Measurements from ENCODE around the gene LIPA. TPM values are rescaled to one million over a fixed set of nuclear protein-coding genes. Genes with fewer than 3 reads are reported as not detected.

Gene LIPA
- total RNA-seq, 1 donor, result 46.7 TPM

- DNase-seq (ENCODE audit: insufficient read length, low spot score, missing footprints), result no peak
- TF ChIP-seq, protein P1, sequence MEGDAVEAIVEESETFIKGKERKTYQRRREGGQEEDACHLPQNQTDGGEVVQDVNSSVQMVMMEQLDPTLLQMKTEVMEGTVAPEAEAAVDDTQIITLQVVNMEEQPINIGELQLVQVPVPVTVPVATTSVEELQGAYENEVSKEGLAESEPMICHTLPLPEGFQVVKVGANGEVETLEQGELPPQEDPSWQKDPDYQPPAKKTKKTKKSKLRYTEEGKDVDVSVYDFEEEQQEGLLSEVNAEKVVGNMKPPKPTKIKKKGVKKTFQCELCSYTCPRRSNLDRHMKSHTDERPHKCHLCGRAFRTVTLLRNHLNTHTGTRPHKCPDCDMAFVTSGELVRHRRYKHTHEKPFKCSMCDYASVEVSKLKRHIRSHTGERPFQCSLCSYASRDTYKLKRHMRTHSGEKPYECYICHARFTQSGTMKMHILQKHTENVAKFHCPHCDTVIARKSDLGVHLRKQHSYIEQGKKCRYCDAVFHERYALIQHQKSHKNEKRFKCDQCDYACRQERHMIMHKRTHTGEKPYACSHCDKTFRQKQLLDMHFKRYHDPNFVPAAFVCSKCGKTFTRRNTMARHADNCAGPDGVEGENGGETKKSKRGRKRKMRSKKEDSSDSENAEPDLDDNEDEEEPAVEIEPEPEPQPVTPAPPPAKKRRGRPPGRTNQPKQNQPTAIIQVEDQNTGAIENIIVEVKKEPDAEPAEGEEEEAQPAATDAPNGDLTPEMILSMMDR (IDR thresholded peaks at IDR 0.05; ENCODE audit: extremely low read depth, low read depth, low read length), result no peak
- H3K4me1 ChIP-seq (ENCODE audit: insufficient read depth, low read length), result peaks cover 51% of the 10 kb centered on the region
These were observed 32.4 kb upstream of the LIPA start for GRCh38 chr10:89283936-89284475.

GRCh38 chr10:89283025-89283935, 31.7 kb upstream of the LIPA start:
- TF ChIP-seq, protein P1 (IDR thresholded peaks at IDR 0.05; ENCODE audit: extremely low read depth, low read depth, low read length), result no peak
- no peaks in the 10 kb centered on the region for H4K20me1 ChIP-seq (ENCODE audit: insufficient read depth, low read length)
- H3K27me3 ChIP-seq (ENCODE audit: insufficient read depth, low read length), result no peaks in the 10 kb centered on the region
- peak overlapping the region; percentile 66 for H3K27ac ChIP-seq (ENCODE audit: low read depth, low read length)
- H3K79me2 ChIP-seq (ENCODE audit: insufficient read depth, low read length), result no peaks in the 10 kb centered on the region
- peak overlapping the region; percentile 72 for H3K4me2 ChIP-seq (ENCODE audit: insufficient read depth, low read length)
- no peak for DNase-seq (ENCODE audit: insufficient read length, low spot score, missing footprints)
- H3K36me3 ChIP-seq (ENCODE audit: insufficient read depth, low read length), result no peaks in the 10 kb centered on the region
- H3K4me3 ChIP-seq (ENCODE audit: insufficient read depth, low read length), result peak overlapping the region; percentile 18
- peaks cover 58% of the 10 kb centered on the region for H3K4me1 ChIP-seq (ENCODE audit: insufficient read depth, low read length)
- peak overlapping the region; percentile 53 for H2AFZ ChIP-seq (ENCODE audit: low read length)
- no peaks in the 10 kb centered on the region for H3K9me3 ChIP-seq (ENCODE audit: low read depth, low read length)

More at GRCh38 chr10:89283936-89284475, 32.4 kb upstream of the LIPA start:
- Histone ChIP-seq H3K27me3 (ENCODE audit: insufficient read depth, low read length) (no peaks in the 10 kb centered on the region), H3K9me3 (ENCODE audit: low read depth, low read length) (no peaks in the 10 kb centered on the region), H3K27ac (ENCODE audit: low read depth, low read length) (peak overlapping the region; percentile 66), H3K36me3 (ENCODE audit: insufficient read depth, low read length) (no peaks in the 10 kb centered on the region), H2AFZ (ENCODE audit: low read length) (peak overlapping the region; percentile 53), H3K79me2 (ENCODE audit: insufficient read depth, low read length) (no peaks in the 10 kb centered on the region), H4K20me1 (ENCODE audit: insufficient read depth, low read length) (no peaks in the 10 kb centered on the region), H3K4me3 (ENCODE audit: insufficient read depth, low read length) (peak overlapping the region; percentile 18), H3K4me2 (ENCODE audit: insufficient read depth, low read length) (peak overlapping the region; percentile 72)

- no peak for DNase-seq (ENCODE audit: insufficient read length, low spot score, missing footprints)
- H3K9me3 ChIP-seq (ENCODE audit: low read depth, low read length), result no peaks in the 10 kb centered on the region
- peak overlapping the region; percentile 50 for H3K27ac ChIP-seq (ENCODE audit: low read depth, low read length)
- H3K4me2 ChIP-seq (ENCODE audit: insufficient read depth, low read length), result no peak overlapping the region
- H3K4me3 ChIP-seq (ENCODE audit: insufficient read depth, low read length), result no peak overlapping the region
- no peaks in the 10 kb centered on the region for H3K27me3 ChIP-seq (ENCODE audit: insufficient read depth, low read length)
- TF ChIP-seq, protein P1 (IDR thresholded peaks at IDR 0.05; ENCODE audit: extremely low read depth, low read depth, low read length), result no peak
- H2AFZ ChIP-seq (ENCODE audit: low read length), result no peak overlapping the region
- no peaks in the 10 kb centered on the region for H3K36me3 ChIP-seq (ENCODE audit: insufficient read depth, low read length)
- H3K79me2 ChIP-seq (ENCODE audit: insufficient read depth, low read length), result no peaks in the 10 kb centered on the region
- peaks cover 68% of the 10 kb centered on the region for H3K4me1 ChIP-seq (ENCODE audit: insufficient read depth, low read length)
- no peaks in the 10 kb centered on the region for H4K20me1 ChIP-seq (ENCODE audit: insufficient read depth, low read length)
These were observed 30.2 kb upstream of the LIPA start for GRCh38 chr10:89281606-89282395.

Measured in osteoblast (primary cell).